ENCODE results near the gene APOA4. TPM values are rescaled to one million over a fixed set of nuclear protein-coding genes. Genes with fewer than 3 reads are reported as not detected.

The APOA4 gene
- total RNA-seq, 2 experiments from 2014 or later, result not detected

DNA sequence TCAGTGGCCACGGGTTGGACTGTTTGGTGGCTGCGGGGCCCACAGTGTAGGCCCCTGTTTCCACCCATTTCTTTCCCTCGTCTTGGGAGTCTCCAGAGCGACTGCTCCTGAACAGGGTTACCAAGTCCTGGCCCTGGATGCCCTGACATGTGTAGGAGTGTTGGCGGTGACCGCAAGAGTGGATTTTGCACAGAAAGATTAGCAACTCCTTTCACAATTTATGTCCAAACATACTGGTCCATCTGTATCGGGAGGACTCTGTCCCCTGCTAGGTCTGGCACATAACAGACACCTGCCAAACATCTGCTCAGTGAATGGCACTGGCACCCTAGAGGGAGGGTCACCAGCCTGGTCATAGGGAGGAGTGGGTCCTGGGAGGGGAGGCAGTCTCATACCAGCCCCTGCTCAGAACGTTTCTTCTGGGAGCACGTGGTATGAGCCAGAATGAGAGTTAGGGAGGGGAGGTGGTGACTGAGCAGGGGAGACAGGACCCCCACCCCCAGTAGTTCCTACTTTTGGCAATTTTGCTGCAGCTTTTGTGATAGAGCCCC is 17.7 kb upstream of the APOA4 start:
- intact Hi-C loops (cut with micrococcal nuclease), result no loop called here
- no peak for DNase-seq
- H3K4me3 Mint-ChIP-seq, result no peak overlapping the region
- TF ChIP-seq CTCF (IDR thresholded peaks at IDR 0.05), result no peak
- no peaks in the 10 kb centered on the region for H3K9me3 Mint-ChIP-seq
- peaks cover 4% of the 10 kb centered on the region for H3K4me1 Mint-ChIP-seq (ENCODE audit: low read depth)
- ChIA-PET CTCF (interaction anchor here (1.4 to 4.5 kb wide), 3 partner anchors 13 to 265 kb away, joined by 3 to 17 read pairs (median 6); partner anchors contain the start of gene APOA5), POLR2A (no interaction called here)
- H3K27ac Mint-ChIP-seq, result no peak overlapping the region
- no peaks in the 10 kb centered on the region for H3K27me3 Mint-ChIP-seq
- H3K36me3 Mint-ChIP-seq (ENCODE audit: low read depth), result peaks cover 6% of the 10 kb centered on the region
- no peak for ATAC-seq

DNA sequence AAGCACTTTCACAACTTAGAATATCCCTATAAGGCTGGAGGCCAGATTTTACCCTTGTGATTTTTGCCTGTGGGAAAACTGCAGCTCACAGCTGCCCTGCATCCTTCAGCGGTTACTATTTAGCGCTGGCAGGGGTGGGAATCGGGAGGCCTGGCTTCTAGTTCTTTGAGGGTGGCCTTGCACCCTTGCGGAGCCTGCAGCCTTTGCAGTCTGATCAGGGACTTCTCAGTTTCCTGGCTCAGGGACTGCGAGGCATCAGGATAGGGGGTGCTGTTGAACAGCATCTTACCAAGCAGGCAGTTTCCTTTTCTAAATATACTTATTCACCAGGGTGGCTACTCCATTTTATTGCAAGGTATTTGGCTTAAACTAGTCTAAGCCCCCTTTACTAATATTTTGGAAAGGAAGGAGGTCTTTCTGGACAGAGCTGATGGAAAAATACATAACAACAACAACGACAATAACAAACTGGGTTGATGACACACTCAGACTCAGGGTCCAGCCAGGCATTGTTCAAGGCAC is 17.2 kb upstream of the APOA4 start:
- H3K4me1 Mint-ChIP-seq (ENCODE audit: low read depth), result peaks cover 4% of the 10 kb centered on the region
- ChIA-PET CTCF (interaction anchor here (1.4 to 4.5 kb wide), 3 partner anchors 13 to 266 kb away, joined by 3 to 17 read pairs (median 6); partner anchors contain the start of gene APOA5), POLR2A (no interaction called here)
- TF ChIP-seq CTCF (IDR thresholded peaks at IDR 0.05), result no peak
- DNase-seq (no peak), ATAC-seq (no peak)
- no peaks in the 10 kb centered on the region for H3K9me3 Mint-ChIP-seq
- intact Hi-C loops (cut with micrococcal nuclease), result no loop called here
- no peak overlapping the region for H3K27ac Mint-ChIP-seq
- peaks cover 1% of the 10 kb centered on the region for H3K36me3 Mint-ChIP-seq (ENCODE audit: low read depth)
- H3K27me3 Mint-ChIP-seq, result no peaks in the 10 kb centered on the region
- H3K4me3 Mint-ChIP-seq, result no peak overlapping the region

DNA sequence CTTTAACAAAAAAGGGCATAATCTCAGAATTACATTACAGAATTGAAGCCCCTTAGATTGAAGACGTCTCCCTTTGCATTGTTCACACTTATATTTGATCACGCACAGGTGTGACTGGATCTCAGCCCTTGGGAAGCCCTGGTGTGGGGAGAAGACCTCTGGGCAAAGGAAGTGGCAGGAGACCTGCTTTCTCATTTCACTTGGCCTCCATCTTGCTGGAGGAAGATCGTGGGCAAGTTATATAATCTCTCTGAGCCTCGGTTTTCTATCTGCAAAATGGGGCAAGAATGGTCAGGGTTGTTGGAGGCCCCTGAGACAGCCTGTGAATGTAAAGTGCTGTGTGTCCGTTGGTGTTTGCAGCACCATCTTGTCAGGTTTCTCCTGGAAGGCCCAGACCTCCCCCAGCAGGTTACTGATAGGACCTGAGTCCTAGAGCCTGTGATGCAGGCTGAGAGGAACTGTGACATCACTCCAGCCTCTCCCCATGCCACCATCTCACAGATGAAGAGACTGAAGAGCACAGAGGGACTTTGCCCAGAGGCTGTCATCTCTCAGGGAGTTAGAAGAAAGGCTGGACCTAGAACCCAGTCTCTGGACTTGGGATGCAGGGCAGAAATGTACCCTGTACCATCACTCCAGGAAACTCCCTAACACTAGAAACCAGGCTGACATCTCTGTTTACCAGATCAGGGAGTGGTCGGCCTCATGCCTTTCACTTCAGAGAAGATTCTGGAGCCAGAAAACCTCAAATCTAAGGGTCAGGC is 15.4 kb upstream of the APOA4 start:
- ATAC-seq, result no peak
- Mint-ChIP-seq H3K27ac (no peak overlapping the region), H3K4me3 (no peak overlapping the region), H3K9me3 (no peaks in the 10 kb centered on the region), H3K4me1 (ENCODE audit: low read depth) (peaks cover 4% of the 10 kb centered on the region), H3K27me3 (no peaks in the 10 kb centered on the region), H3K36me3 (ENCODE audit: low read depth) (no peaks in the 10 kb centered on the region)
- intact Hi-C loops (cut with micrococcal nuclease), result loop anchor here (5.0 kb wide), 1 partner anchor 46 kb away; the partner anchor contains the start of gene APOA5
- DNase-seq, result no peak
- no peak for TF ChIP-seq CTCF (IDR thresholded peaks at IDR 0.05)
- POLR2A ChIA-PET, result interaction anchor here (0.8 to 0.9 kb wide), 2 partner anchors 14 to 17 kb away, joined by 3 read pairs; no protein-coding TSS in a partner anchor
- CTCF ChIA-PET, result interaction anchor here (1.8 to 4.5 kb wide), 3 partner anchors 48 to 268 kb away, joined by 6 to 167 read pairs (median 17); partner anchors contain the start of genes APOA5 and ZPR1

DNA sequence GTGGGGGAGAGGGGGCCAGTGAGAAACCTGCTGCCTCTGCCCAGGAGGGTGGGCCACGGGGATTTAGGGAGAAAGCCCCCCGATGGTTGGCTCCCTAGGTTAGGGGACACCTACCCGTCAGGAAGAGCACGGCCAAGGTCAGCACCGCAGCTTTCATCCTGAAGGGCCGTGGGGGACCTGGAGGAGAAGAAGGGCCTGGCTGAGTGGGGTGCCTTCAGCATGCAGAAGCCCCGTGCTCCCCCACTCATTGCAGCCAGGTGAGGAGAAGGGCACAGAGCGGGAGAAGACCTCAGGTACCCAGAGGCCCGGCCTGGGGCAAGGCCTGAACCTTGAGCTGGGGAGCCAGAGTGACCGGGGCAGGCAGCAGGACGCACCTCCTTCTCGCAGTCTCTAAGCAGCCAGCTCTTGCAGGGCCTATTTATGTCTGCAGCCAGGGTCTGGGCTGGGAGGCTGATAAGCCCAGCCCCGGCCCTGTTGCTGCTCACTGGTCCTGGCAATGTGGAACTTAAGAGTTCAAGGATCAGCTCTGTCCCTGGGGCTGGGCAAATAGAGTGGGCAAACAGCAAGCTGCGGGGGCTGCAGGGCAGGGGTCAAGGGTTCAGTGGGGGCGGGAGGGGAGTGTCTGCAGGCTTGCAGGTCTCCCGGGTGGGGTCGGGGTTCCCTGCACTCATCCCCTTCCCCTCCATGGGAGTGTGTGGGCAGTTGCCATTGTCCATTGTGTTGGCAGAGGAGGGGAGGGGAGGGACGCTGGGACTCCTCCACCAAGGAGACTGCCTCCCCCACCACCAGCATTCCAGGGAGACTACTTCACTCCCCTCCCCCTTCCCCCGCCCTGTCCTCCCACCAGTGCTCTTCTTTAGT is 14.4 kb upstream of the APOA4 start, which contains the start of gene APOA1:
APOA1 (minus strand) TSS at position 392 of the 861 bp plus-strand sequence; CDS start at position 157, 235 bp downstream.
- Mint-ChIP-seq H3K27ac (no peak within 1 kb of the TSS), H3K27me3 (no peaks in the 10 kb centered on the region), H3K4me1 (ENCODE audit: low read depth) (peaks cover 4% of the 10 kb centered on the region), H3K36me3 (ENCODE audit: low read depth) (no peaks in the 10 kb centered on the region), H3K9me3 (no peaks in the 10 kb centered on the region), H3K4me3 (no peak within 1 kb of the TSS)
- no peak for ATAC-seq
- DNase-seq, result no peak
- POLR2A ChIA-PET, result interaction anchor here (0.6 to 2.1 kb wide), 5 partner anchors 15 to 64 kb away, joined by 3 to 17 read pairs (median 3); partner anchors contain the start of gene BUD13
- TF ChIP-seq CTCF (IDR thresholded peaks at IDR 0.05), result no peak
- intact Hi-C loops (cut with micrococcal nuclease), result loop anchor here (5.0 kb wide), 1 partner anchor 45 kb away; the partner anchor contains the start of gene APOA5
- CTCF ChIA-PET, result interaction anchor here (1.0 to 4.3 kb wide), 8 partner anchors 15 to 308 kb away, joined by 3 to 167 read pairs (median 9); partner anchors contain the start of genes APOA5 and ZPR1
